ENCODE measurements around the gene CAMK2A. TPM values are rescaled to one million over a fixed set of nuclear protein-coding genes. Genes with fewer than 3 reads are reported as not detected.

CAMK2A gene
- total RNA-seq, 4 donors from 2014 or later, result not detected

- no peak for TF ChIP-seq CTCF (IDR thresholded peaks at IDR 0.05; ENCODE audit: low read depth)
Observed at GRCh38 chr5:150219861-150220260, 69.7 kb downstream of the CAMK2A start.

- no peak for TF ChIP-seq CTCF (IDR thresholded peaks at IDR 0.05; ENCODE audit: low read depth)
Observed at GRCh38 chr5:150219142-150219541, 70.4 kb downstream of the CAMK2A start.

GRCh38 chr5:150218693-150219035 is 70.9 kb downstream of the CAMK2A start:
- no peak for TF ChIP-seq CTCF (IDR thresholded peaks at IDR 0.05; ENCODE audit: low read depth)

GRCh38 chr5:150217873-150218692 is 71.5 kb downstream of the CAMK2A start:
- no peak for TF ChIP-seq CTCF (IDR thresholded peaks at IDR 0.05; ENCODE audit: low read depth)

- no peak for TF ChIP-seq CTCF (IDR thresholded peaks at IDR 0.05; ENCODE audit: low read depth)
Observed at GRCh38 chr5:150217038-150217437, 72.5 kb downstream of the CAMK2A start.

GRCh38 chr5:150215979-150216944 is 73.3 kb downstream of the CAMK2A start:
- no peak for TF ChIP-seq CTCF (IDR thresholded peaks at IDR 0.05; ENCODE audit: low read depth)

- no peak for TF ChIP-seq CTCF (IDR thresholded peaks at IDR 0.05; ENCODE audit: low read depth)
Observed at GRCh38 chr5:150214289-150214688, 75.3 kb downstream of the CAMK2A start.

All from subcutaneous adipose tissue (tissue), 4 donors.